Ishikawa (cell line): Measurements from ENCODE around the gene FBF1.

Experiments used
- CEBPB ChIP-seq: IDR thresholded peaks from 2 replicates; pipeline ENCODE4 v1.6.1; 2012
- CREB1 ChIP-seq: IDR thresholded peaks from 2 replicates; pipeline ENCODE4 v1.6.1; 2012; ENCODE audit warnings: low read depth
- EGR1 ChIP-seq: IDR thresholded peaks from 2 replicates; pipeline ENCODE4 v1.6.1; 2012
- EP300 ChIP-seq: IDR thresholded peaks from 2 replicates; pipeline ENCODE4 v1.6.1; 2012; ENCODE audit warnings: borderline replicate concordance
- FOXM1 ChIP-seq: IDR thresholded peaks from 2 replicates; pipeline ENCODE4 v1.6.1; 2012; ENCODE audit warnings: low read depth, borderline replicate concordance
- MAX ChIP-seq: IDR thresholded peaks from 2 replicates; pipeline ENCODE4 v1.6.1; 2012
- NFIC ChIP-seq: IDR thresholded peaks from 2 replicates; pipeline ENCODE4 v1.6.1; 2012
- RAD21 ChIP-seq: IDR thresholded peaks from 2 replicates; pipeline ENCODE4 v1.6.1; 2012; ENCODE audit warnings: low read depth
- REST ChIP-seq: IDR thresholded peaks from 2 replicates; pipeline ENCODE4 v1.6.1; 2012; ENCODE audit warnings: low read depth, mild to moderate bottlenecking
- TAF1 ChIP-seq: IDR thresholded peaks from 2 replicates; pipeline ENCODE4 v1.6.1; 2012; ENCODE audit warnings: low read depth, mild to moderate bottlenecking
- TCF12 ChIP-seq: IDR thresholded peaks from 2 replicates; pipeline ENCODE4 v1.6.1; 2012; ENCODE audit warnings: low read depth
- TEAD4 ChIP-seq: IDR thresholded peaks from 2 replicates; pipeline ENCODE4 v1.6.1; 2012
- USF1 ChIP-seq: IDR thresholded peaks from 2 replicates; pipeline ENCODE4 v1.6.1; 2012
- YY1 ChIP-seq: IDR thresholded peaks from 2 replicates; pipeline ENCODE4 v1.6.1; 2012; ENCODE audit warnings: low read depth
- ZBTB7A ChIP-seq: IDR thresholded peaks from 2 replicates; pipeline ENCODE4 v1.6.1; 2012; ENCODE audit warnings: low read depth

The FBF1 gene

GRCh38 chr17:75945211-75945610 is 4.4 kb upstream of the FBF1 start:
- TF ChIP-seq EP300 (no peak), USF1 (no peak), FOXM1 (no peak), CEBPB (no peak), EGR1 (no peak), TCF12 (no peak), RAD21 (no peak), TEAD4 (no peak)

- TF ChIP-seq MAX (no peak), FOXM1 (no peak), CEBPB (no peak), EGR1 (no peak), CREB1 (no peak), TEAD4 (no peak), REST (no peak), EP300 (no peak), RAD21 (no peak), NFIC (no peak), YY1 (no peak), USF1 (no peak)
These were observed 2.6 kb upstream of the FBF1 start for GRCh38 chr17:75943491-75943890.

GRCh38 chr17:75942473-75942872 is 1.6 kb upstream of the FBF1 start:
- TF ChIP-seq ZBTB7A (no peak), TAF1 (no peak), EP300 (no peak), YY1 (no peak), USF1 (no peak), TEAD4 (no peak), CREB1 (no peak)

- TF ChIP-seq FOXM1 (no peak; the same call in 1 of the 2 replicates), MAX (no peak), EGR1 (no peak), YY1 (no peak), NFIC (no peak), TCF12 (no peak), EP300 (no peak), CEBPB (no peak), REST (no peak), CREB1 (no peak), USF1 (no peak), TEAD4 (no peak), TAF1 (no peak)
These were observed 589 bp upstream of the FBF1 start for GRCh38 chr17:75941442-75941819.

GRCh38 chr17:75937652-75938051 is 3.2 kb downstream of the FBF1 start:
- TF ChIP-seq USF1 (0 out of 2 replicates have a peak, but pooled peaks have one; percentile 18), NFIC (no peak)

GRCh38 chr17:75933808-75934207 is 7.0 kb downstream of the FBF1 start:
- TF ChIP-seq TEAD4, result no peak
- no peak for TF ChIP-seq EP300
- TF ChIP-seq RAD21, result no peak
- no peak for TF ChIP-seq REST
- no peak for TF ChIP-seq YY1
- TF ChIP-seq EGR1, result no peak
- no peak for TF ChIP-seq ZBTB7A
- no peak for TF ChIP-seq FOXM1
- no peak for TF ChIP-seq NFIC
- TF ChIP-seq CEBPB, result no peak
